ENCODE measurements around the gene PMAIP1. TPM values are rescaled to one million over a fixed set of nuclear protein-coding genes. Genes with fewer than 3 reads are reported as not detected.

Gene PMAIP1
- total RNA-seq, 1 donor, result 18.2 TPM

GRCh38 chr18:59950215-59950944 is 50.6 kb downstream of the PMAIP1 start:
- TF ChIP-seq, protein P1, sequence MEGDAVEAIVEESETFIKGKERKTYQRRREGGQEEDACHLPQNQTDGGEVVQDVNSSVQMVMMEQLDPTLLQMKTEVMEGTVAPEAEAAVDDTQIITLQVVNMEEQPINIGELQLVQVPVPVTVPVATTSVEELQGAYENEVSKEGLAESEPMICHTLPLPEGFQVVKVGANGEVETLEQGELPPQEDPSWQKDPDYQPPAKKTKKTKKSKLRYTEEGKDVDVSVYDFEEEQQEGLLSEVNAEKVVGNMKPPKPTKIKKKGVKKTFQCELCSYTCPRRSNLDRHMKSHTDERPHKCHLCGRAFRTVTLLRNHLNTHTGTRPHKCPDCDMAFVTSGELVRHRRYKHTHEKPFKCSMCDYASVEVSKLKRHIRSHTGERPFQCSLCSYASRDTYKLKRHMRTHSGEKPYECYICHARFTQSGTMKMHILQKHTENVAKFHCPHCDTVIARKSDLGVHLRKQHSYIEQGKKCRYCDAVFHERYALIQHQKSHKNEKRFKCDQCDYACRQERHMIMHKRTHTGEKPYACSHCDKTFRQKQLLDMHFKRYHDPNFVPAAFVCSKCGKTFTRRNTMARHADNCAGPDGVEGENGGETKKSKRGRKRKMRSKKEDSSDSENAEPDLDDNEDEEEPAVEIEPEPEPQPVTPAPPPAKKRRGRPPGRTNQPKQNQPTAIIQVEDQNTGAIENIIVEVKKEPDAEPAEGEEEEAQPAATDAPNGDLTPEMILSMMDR (IDR thresholded peaks at IDR 0.05; ENCODE audit: insufficient read depth, low read length), result no peak
- DNase-seq (ENCODE audit: low read depth), result peak; percentile 27
- no peak overlapping the region for H3K4me3 ChIP-seq (ENCODE audit: low read depth, low read length)

GRCh38 chr18:59951591-59951990 is 51.8 kb downstream of the PMAIP1 start:
- no peak for DNase-seq (ENCODE audit: low read depth)
- no peak overlapping the region for H3K4me3 ChIP-seq (ENCODE audit: low read depth, low read length)
- TF ChIP-seq, protein P1 (IDR thresholded peaks at IDR 0.05; ENCODE audit: insufficient read depth, low read length), result no peak

DNA sequence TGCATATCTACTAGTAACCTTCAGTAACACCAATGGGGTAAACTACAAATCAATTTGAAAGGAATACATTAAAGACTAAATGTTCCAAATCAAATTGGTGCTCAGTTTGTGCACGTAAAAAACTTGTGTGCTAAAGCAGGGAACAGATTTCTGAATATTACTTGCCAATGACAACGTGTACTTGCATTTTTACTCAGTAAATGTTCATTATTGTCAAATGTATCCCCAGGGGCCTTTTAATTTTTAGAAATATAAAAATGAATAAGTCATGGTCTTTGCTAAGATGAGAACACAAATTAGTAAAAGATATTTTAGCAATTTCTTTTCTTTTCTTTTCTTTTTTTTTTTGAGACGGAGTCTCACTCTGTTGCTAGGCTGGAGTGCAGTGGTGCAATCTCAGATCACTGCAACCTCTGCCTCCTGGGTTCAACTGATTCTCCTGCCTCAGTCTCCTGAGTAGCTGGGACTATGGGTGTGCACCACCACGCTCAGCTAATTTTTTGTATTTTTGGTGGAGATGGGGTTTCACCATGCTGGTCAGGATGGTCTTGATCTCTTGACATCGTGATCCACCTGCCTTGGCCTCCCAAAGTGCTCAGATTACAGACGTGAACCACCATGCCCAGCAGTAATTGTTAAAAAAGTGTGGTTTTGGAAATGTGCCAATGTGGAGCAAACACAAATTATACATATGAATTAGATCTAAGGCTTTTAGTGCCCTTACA is 52.6 kb downstream of the PMAIP1 start:
- TF ChIP-seq, protein P1 (IDR thresholded peaks at IDR 0.05; ENCODE audit: insufficient read depth, low read length), result no peak
- no peak for DNase-seq (ENCODE audit: low read depth)
- H3K4me3 ChIP-seq (ENCODE audit: low read depth, low read length), result no peak overlapping the region

Other genes starting within 250 kb of the PMAIP1 start
- 16.2 and 35.3 TPM in 2 replicates for gene CCBE1, start 202.6 kb upstream of the PMAIP1 start, total RNA-seq (ENCODE audit: low replicate concordance)